Caco-2 (cell line): ENCODE data around the gene ECHS1. TPM values are rescaled to one million over a fixed set of nuclear protein-coding genes. Genes with fewer than 3 reads are reported as not detected.

Source experiments
- BruUV-seq: library from RNA; stranded (reverse); fragments of 400-500 nt; replicated peaks from 2 replicates; lab custom pipeline; 2021; lab: Mats Ljungman, UMichigan
- CTCF ChIA-PET: fragments of 300-600 bp; sonication (Branson Sonifier 250); formaldehyde crosslinking; loops from one replicate; lab custom pipeline; 2022; ENCODE audit warnings: antibody characterized with exemption; lab: Charles Lee
- POLR2A ChIA-PET: fragments of 300-600 bp; sonication (Branson Sonifier 250); formaldehyde crosslinking; loops from one replicate; lab custom pipeline; 2022; ENCODE audit warnings: antibody characterized with exemption; lab: Charles Lee
- DNase-seq, 2 experiments: peaks; one replicate each; pipeline versions ENCODE4 v3.0.0 to v3.0.0-alpha.2; 2020 to 2022
- H3K27me3 ChIP-seq: replicated peaks from 2 replicates; pipeline ENCODE4 v1.6.0; 2011; ENCODE audit warnings: low read length; ENCODE audit not compliant: control insufficient read depth, insufficient read depth
- H3K36me3 ChIP-seq: 2 replicates; pipeline ENCODE4 v1.5.1; 2011; ENCODE audit warnings: low read length; ENCODE audit not compliant: control insufficient read depth, insufficient read depth
- H3K4me1 ChIP-seq: fragments of 250-450 bp; sonication (Bioruptor Pico); 2 replicates; pipeline ENCODE4 v1.5.1; 2020; ENCODE audit warnings: mild to moderate bottlenecking
- H3K4me3 ChIP-seq: 2 replicates; pipeline ENCODE4 v1.5.1; 2011; ENCODE audit warnings: low read depth, mild to moderate bottlenecking, control low read depth, low read length
- H3K9me3 ChIP-seq: fragments of 250-450 bp; sonication (Bioruptor Pico); 2 replicates; pipeline ENCODE4 v1.5.1; 2020; ENCODE audit warnings: mild to moderate bottlenecking, moderate library complexity
- H3K27ac Mint-ChIP-seq: one replicate; pipeline ENCODE4 v1.8.0; 2022; ENCODE audit warnings: mixed read lengths; ENCODE audit not compliant: unreplicated experiment
- H3K27me3 Mint-ChIP-seq: one replicate; pipeline ENCODE4 v1.8.0; 2022; ENCODE audit warnings: mixed read lengths; ENCODE audit not compliant: insufficient read depth, unreplicated experiment
- H3K36me3 Mint-ChIP-seq: one replicate; pipeline ENCODE4 v1.8.0; 2022; ENCODE audit warnings: mild to moderate bottlenecking, mixed read lengths; ENCODE audit not compliant: insufficient read depth, unreplicated experiment
- H3K4me1 Mint-ChIP-seq: one replicate; pipeline ENCODE4 v1.8.0; 2022; ENCODE audit warnings: low read depth, mixed read lengths; ENCODE audit not compliant: unreplicated experiment
- H3K4me3 Mint-ChIP-seq: one replicate; pipeline ENCODE4 v1.8.0; 2022; ENCODE audit warnings: mild to moderate bottlenecking, moderate library complexity, mixed read lengths; ENCODE audit not compliant: unreplicated experiment
- H3K9me3 Mint-ChIP-seq: one replicate; pipeline ENCODE4 v1.8.0; 2022; ENCODE audit warnings: mixed read lengths; ENCODE audit not compliant: unreplicated experiment
- intact Hi-C: fragments of 100-400 bp; cut with micrococcal nuclease; formaldehyde crosslinking; loops from one replicate; pipeline ENCODE4 v1.10.0; 2022; ENCODE audit not compliant: unreplicated experiment
- total RNA-seq: library from RNA; stranded (reverse); gene quantifications from 2 replicates; pipeline ENCODE4 v1.2.3, GENCODE V29; 2022
- TF ChIP-seq, protein P1 (sequence below), 2 experiments: fragments of 200-600 bp in 1 of 2; IDR thresholded peaks; 1 replicate in 1 of 2; 2 replicates in 1 of 2; pipeline versions ENCODE4 v1.5.1 to v1.8.0; 2011 to 2022; ENCODE audit warnings: antibody characterized with exemption in 1 of 2, control low read depth in 1 of 2, inconsistent platforms in 1 of 2, low read depth in 1 of 2, low read length in 1 of 2, mild to moderate bottlenecking in 1 of 2, moderate library complexity in 1 of 2; ENCODE audit not compliant: insufficient read depth in 1 of 2, severe bottlenecking in 1 of 2, unreplicated experiment in 1 of 2

The ECHS1 gene
- total RNA-seq, 1 experiment from 2014 or later = 247 TPM

GRCh38 chr10:133412381-133412711 lies 39.2 kb upstream of the ECHS1 start:
- BruUV-seq = no TSS peak
- H3K27me3 ChIP-seq = no peaks in the 10 kb centered on the region
- Mint-ChIP-seq H3K9me3 (peaks cover 53% of the 10 kb centered on the region), H3K27me3 (no peaks in the 10 kb centered on the region), H3K4me1 (peaks cover 6% of the 10 kb centered on the region), H3K36me3 (peaks cover 89% of the 10 kb centered on the region), H3K4me3 (no peak overlapping the region), H3K27ac (no peak overlapping the region)
- no peak for DNase-seq
- CTCF ChIA-PET = no interaction called here
- TF ChIP-seq, protein P1, sequence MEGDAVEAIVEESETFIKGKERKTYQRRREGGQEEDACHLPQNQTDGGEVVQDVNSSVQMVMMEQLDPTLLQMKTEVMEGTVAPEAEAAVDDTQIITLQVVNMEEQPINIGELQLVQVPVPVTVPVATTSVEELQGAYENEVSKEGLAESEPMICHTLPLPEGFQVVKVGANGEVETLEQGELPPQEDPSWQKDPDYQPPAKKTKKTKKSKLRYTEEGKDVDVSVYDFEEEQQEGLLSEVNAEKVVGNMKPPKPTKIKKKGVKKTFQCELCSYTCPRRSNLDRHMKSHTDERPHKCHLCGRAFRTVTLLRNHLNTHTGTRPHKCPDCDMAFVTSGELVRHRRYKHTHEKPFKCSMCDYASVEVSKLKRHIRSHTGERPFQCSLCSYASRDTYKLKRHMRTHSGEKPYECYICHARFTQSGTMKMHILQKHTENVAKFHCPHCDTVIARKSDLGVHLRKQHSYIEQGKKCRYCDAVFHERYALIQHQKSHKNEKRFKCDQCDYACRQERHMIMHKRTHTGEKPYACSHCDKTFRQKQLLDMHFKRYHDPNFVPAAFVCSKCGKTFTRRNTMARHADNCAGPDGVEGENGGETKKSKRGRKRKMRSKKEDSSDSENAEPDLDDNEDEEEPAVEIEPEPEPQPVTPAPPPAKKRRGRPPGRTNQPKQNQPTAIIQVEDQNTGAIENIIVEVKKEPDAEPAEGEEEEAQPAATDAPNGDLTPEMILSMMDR (IDR thresholded peaks at IDR 0.05; ENCODE audit: insufficient read depth in 1 of 2, low read depth in 1 of 2, low read length in 1 of 2, severe bottlenecking in 1 of 2, unreplicated experiment in 1 of 2) = no peak
- POLR2A ChIA-PET = no interaction called here
- no peaks in the 10 kb centered on the region for H3K4me1 ChIP-seq
- peaks cover 20% of the 10 kb centered on the region for H3K9me3 ChIP-seq
- H3K36me3 ChIP-seq = peaks cover 4% of the 10 kb centered on the region; the same call in 1 of the 2 replicates
- no peak overlapping the region for H3K4me3 ChIP-seq
- intact Hi-C loops = no loop called here

DNA sequence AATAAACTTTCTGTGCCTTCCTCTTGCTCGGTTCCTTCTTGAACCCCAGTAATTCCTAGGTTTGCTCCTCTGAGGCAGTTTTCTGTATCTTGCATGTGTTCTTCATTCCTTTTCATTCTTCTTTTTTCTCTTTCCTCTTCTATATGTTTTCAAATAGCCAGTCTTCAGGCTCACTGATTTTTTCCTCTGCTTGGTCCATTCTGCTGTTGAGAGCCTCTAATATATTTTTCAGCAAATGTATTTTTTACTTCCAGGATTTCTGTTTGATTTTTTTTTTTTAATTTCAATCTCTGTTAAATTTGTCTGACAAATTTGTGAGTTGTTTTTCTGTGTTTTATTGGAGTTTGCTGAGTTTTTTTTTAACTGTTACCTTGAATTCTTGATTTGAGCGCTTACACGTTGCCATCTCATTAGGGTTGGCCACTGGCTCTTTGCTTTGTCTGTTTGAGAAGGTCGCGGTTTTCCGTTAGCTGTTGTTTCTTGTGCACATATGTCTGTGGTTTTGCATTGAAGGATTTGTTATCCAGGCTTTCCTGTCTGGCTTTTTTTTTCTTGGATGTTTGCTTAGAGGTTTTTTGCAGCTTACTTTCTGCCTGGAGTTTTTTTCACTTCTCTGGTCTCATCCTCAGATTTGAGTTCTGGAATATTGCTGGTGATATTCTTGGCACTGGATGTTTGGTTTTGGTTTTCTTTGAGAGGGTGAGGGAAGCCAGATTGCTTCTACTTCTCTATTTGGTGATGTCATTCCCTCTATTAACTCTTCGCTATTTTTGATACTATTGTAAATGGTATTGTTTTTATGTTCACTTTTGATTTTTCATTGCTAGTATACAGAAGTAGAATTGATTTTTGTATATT lies 38.6 kb upstream of the ECHS1 start:
- no TSS peak for BruUV-seq
- Histone ChIP-seq H3K36me3 (peaks cover 4% of the 10 kb centered on the region; the same call in 1 of the 2 replicates), H3K4me3 (no peak overlapping the region), H3K27me3 (no peaks in the 10 kb centered on the region), H3K4me1 (no peaks in the 10 kb centered on the region), H3K9me3 (peaks cover 20% of the 10 kb centered on the region)
- Mint-ChIP-seq H3K4me3 (no peak overlapping the region), H3K4me1 (peaks cover 6% of the 10 kb centered on the region), H3K27ac (no peak overlapping the region), H3K27me3 (no peaks in the 10 kb centered on the region), H3K9me3 (peaks cover 53% of the 10 kb centered on the region), H3K36me3 (peaks cover 95% of the 10 kb centered on the region)
- CTCF ChIA-PET = no interaction called here
- intact Hi-C loops = no loop called here
- TF ChIP-seq, protein P1 (IDR thresholded peaks at IDR 0.05; ENCODE audit: insufficient read depth in 1 of 2, low read depth in 1 of 2, low read length in 1 of 2, severe bottlenecking in 1 of 2, unreplicated experiment in 1 of 2) = no peak
- no peak for DNase-seq
- POLR2A ChIA-PET = no interaction called here

DNA sequence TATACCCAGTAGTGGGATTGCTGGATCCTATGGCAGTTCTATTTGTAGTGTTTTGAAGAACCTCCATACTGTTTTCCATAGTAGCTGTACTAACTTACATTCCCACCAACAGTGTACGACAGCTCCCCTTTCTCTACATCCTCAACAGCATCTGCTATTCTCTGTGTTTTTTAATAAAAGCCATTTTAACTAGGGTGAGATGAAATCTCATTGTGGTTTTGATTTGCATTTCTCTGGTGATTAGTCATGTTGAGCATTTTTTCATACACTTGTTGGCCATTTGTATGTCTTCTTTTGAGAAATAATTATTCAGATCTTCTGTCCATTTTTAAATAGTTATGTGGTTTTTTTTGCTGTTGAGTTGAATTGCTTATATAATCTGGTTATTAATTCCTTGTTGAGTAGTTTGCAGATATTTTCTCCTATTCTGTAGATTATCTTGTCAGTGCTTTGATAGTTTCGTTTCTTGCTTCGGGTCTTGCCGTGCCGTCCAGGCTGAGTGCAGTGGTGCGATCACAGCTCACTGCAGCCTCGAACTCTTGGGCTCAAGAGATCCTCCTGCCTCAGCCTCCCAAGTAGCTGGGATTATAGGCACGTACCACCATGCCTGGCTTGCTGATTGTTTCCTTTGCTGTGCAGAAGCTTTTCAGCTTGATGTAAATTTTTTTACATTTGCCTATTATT lies 32.8 kb upstream of the ECHS1 start:
- BruUV-seq = no TSS peak
- Histone ChIP-seq H3K4me1 (no peaks in the 10 kb centered on the region), H3K9me3 (peaks cover 5% of the 10 kb centered on the region; the same call in 1 of the 2 replicates), H3K36me3 (peaks cover 5% of the 10 kb centered on the region; the same call in 1 of the 2 replicates), H3K27me3 (no peaks in the 10 kb centered on the region), H3K4me3 (no peak overlapping the region)
- Mint-ChIP-seq H3K4me1 (peaks cover 13% of the 10 kb centered on the region), H3K4me3 (no peak overlapping the region), H3K36me3 (peaks cover 85% of the 10 kb centered on the region), H3K9me3 (peaks cover 25% of the 10 kb centered on the region), H3K27ac (no peak overlapping the region), H3K27me3 (no peaks in the 10 kb centered on the region)
- POLR2A ChIA-PET = no interaction called here
- TF ChIP-seq, protein P1 (IDR thresholded peaks at IDR 0.05; ENCODE audit: insufficient read depth in 1 of 2, low read depth in 1 of 2, low read length in 1 of 2, severe bottlenecking in 1 of 2, unreplicated experiment in 1 of 2) = no peak
- CTCF ChIA-PET = no interaction called here
- DNase-seq = no peak
- intact Hi-C loops = no loop called here
